NT2/D1 (cell line): ENCODE measurements around the gene DIPK2B.

Source experiments
- DNase-seq: peaks from one replicate; pipeline ENCODE4 v3.0.0-alpha.2; 2011; ENCODE audit warnings: low read depth, low spot score
- H3K27me3 ChIP-seq: 2 replicates; pipeline ENCODE4 v1.6.0; 2011; ENCODE audit warnings: mild to moderate bottlenecking; ENCODE audit not compliant: insufficient read length, insufficient read depth
- H3K36me3 ChIP-seq: 2 replicates; pipeline ENCODE4 v1.6.1; 2011; ENCODE audit warnings: mild to moderate bottlenecking, low read length, mixed read lengths; ENCODE audit not compliant: insufficient read depth, insufficient read length
- H3K4me1 ChIP-seq: 2 replicates; pipeline ENCODE4 v1.5.1; 2011; ENCODE audit not compliant: insufficient read depth, insufficient read length
- H3K4me3 ChIP-seq: 2 replicates; pipeline ENCODE4 v1.5.1; 2011; ENCODE audit warnings: low read depth; ENCODE audit not compliant: insufficient read length
- H3K9ac ChIP-seq: 2 replicates; pipeline ENCODE4 v1.6.0; 2011; ENCODE audit warnings: low read depth; ENCODE audit not compliant: insufficient read length
- H3K9me3 ChIP-seq: 2 replicates; pipeline ENCODE4 v1.5.1; 2011; ENCODE audit warnings: mild to moderate bottlenecking, low read length; ENCODE audit not compliant: insufficient read depth
- SUZ12 ChIP-seq: IDR thresholded peaks from 2 replicates; pipeline ENCODE4 v1.6.1; 2011; ENCODE audit not compliant: insufficient read length, insufficient read depth; ENCODE audit errors: extremely low read depth
- YY1 ChIP-seq: IDR thresholded peaks from 2 replicates; pipeline ENCODE4 v1.6.1; 2011; ENCODE audit not compliant: insufficient read length, insufficient read depth
- ZNF274 ChIP-seq: IDR thresholded peaks from 2 replicates; pipeline ENCODE4 v1.6.1; 2011; ENCODE audit warnings: mild to moderate bottlenecking, low read depth, low read length

DIPK2B gene

DNA sequence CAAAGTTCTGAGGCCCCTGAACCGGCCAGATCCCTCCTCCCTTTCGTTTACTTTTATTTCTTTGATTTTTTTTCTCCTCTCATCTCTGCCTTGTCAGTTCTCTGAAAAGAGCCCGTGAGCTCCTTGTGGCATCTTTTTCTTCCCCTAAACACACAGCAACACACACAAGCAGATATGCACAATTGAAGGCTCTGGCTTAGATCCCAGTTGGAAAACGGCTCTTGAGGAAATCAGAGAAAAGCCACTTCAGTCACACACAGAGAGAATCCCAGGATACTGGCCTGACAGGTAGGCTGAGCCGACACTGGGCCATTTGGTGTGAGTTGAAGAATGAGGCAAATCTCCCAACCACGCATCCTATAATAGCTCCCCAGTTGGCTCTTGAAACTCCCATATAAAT, 12.9 kb downstream of the DIPK2B start:
- H3K9ac ChIP-seq, result no peak overlapping the region
- H3K27me3 ChIP-seq, result no peaks in the 10 kb centered on the region
- no peak for DNase-seq
- TF ChIP-seq YY1, result no peak
- TF ChIP-seq ZNF274, result no peak
- no peak for TF ChIP-seq SUZ12
- no peaks in the 10 kb centered on the region for H3K9me3 ChIP-seq
- H3K36me3 ChIP-seq, result no peaks in the 10 kb centered on the region
- H3K4me1 ChIP-seq, result no peaks in the 10 kb centered on the region
- H3K4me3 ChIP-seq, result no peak overlapping the region

DNA sequence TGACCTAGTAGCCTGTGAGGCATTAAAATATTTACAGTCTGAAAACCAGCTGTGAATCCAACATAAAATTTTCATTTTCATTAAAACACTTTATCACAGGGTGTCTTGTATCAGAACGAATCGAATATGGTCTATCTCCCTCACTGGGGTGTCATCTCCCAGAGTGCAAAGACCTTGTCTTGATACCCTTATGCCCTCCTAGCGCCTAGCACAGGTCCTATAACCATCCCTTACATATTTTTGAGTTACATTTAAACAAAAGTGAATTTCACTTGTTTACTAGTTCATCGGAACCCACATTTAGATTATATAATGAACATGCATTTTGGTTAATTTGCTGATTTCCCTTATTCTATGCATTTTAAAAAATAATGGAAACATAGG, 14.0 kb downstream of the DIPK2B start:
- Histone ChIP-seq H3K36me3 (no peaks in the 10 kb centered on the region), H3K4me1 (no peaks in the 10 kb centered on the region), H3K4me3 (no peak overlapping the region), H3K9ac (no peak overlapping the region), H3K27me3 (no peaks in the 10 kb centered on the region), H3K9me3 (no peaks in the 10 kb centered on the region)
- DNase-seq, result no peak
- no peak for TF ChIP-seq YY1
- TF ChIP-seq ZNF274, result no peak
- TF ChIP-seq SUZ12, result no peak

DNA sequence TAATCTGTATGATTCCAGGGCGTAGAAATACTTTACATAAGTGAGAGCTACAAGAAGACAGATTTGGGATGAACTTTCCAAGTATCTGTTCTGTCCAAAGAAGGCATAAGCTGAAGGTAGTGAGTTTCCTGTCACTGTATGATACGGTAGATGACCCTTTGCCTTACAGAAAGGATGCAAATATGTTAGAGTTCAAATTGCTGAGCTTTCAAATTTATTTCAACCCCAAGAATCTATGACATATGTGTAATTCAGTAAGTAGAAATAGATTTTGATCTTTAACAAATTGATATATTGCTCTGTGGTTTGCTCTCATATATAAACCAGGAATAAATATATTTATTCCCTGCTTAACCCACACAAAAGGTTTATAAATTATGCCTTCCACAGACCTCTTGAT, 16.5 kb downstream of the DIPK2B start:
- Histone ChIP-seq H3K36me3 (no peaks in the 10 kb centered on the region), H3K4me3 (no peak overlapping the region), H3K27me3 (no peaks in the 10 kb centered on the region), H3K9me3 (peaks cover 4% of the 10 kb centered on the region; the same call in 1 of the 2 replicates), H3K9ac (no peak overlapping the region), H3K4me1 (no peaks in the 10 kb centered on the region)
- TF ChIP-seq SUZ12, result no peak
- no peak for TF ChIP-seq YY1
- no peak for TF ChIP-seq ZNF274
- no peak for DNase-seq

DNA sequence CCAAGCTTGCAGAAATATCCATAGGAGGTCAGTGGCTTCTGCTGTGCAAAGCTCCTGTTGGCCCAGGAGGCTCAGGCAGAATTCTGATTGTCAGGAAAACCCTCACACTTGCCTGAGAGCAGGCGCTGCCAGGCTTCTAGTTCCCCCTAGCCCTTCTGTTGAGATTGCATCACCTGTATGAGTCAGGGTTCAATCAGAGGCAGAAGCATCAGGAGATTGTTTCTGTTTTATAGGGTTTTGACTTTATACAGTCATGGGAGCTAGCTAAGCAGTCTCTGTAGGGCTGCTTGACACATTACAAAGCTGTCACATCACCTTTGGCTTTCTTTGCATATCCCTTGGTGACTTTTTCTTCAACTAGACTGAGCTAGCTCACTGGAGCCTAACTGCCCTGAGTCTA, 27.8 kb downstream of the DIPK2B start:
- no peaks in the 10 kb centered on the region for H3K27me3 ChIP-seq
- TF ChIP-seq YY1, result no peak
- TF ChIP-seq ZNF274, result no peak
- no peak for TF ChIP-seq SUZ12
- no peaks in the 10 kb centered on the region for H3K9me3 ChIP-seq
- no peak overlapping the region for H3K9ac ChIP-seq
- no peak for DNase-seq
- no peaks in the 10 kb centered on the region for H3K4me1 ChIP-seq
- no peaks in the 10 kb centered on the region for H3K36me3 ChIP-seq
- H3K4me3 ChIP-seq, result no peak overlapping the region

DNA sequence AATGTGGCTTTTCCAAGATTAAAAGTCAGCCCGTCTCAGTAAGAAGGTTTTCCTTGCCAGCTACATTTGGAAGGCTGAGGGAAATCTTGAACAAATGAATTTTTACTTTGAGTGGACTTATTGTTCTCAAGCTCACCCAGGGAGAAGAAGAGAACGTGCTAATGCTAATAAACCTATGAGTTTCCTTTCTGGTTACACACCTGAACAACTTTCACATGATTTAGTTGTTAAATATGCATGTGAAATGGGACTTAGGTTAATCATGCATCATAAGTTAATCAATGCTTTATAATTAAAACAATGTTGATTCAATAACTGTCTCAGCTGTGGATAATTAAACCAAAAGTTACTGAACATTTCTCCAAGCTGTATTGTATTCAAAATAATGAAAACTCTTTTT, 33.9 kb downstream of the DIPK2B start:
- no peaks in the 10 kb centered on the region for H3K9me3 ChIP-seq
- TF ChIP-seq ZNF274 (no peak), YY1 (no peak), SUZ12 (no peak)
- no peak overlapping the region for H3K9ac ChIP-seq

DNA sequence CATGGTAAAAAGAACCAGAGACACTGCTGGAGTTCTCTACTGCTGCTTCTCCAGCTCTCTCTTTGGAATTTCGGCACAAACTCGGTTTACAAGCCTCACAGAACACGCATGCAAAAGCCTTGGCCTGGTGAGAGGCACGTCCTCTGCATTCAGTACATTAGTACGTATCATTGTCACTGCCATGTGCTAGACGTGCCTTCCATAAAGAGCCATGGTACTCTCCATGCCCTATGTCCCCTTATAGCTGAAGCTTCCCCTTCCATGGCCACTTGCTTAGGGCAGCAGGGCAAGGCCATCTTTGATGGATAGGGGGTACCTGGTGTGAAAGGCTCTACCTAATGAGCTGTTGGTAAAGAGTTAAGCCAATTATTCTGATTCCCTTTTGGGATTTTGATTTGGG, 35.0 kb downstream of the DIPK2B start:
- TF ChIP-seq YY1, result no peak
- TF ChIP-seq ZNF274, result no peak
- no peak for TF ChIP-seq SUZ12
- H3K27me3 ChIP-seq, result no peaks in the 10 kb centered on the region
- no peak overlapping the region for H3K4me3 ChIP-seq
- no peak for DNase-seq
- no peaks in the 10 kb centered on the region for H3K9me3 ChIP-seq
- H3K36me3 ChIP-seq, result no peaks in the 10 kb centered on the region
- H3K9ac ChIP-seq, result no peak overlapping the region
- H3K4me1 ChIP-seq, result no peaks in the 10 kb centered on the region

More for the DNA sequence above, 33.9 kb downstream of the DIPK2B start:
- Histone ChIP-seq H3K4me1 (no peaks in the 10 kb centered on the region), H3K36me3 (no peaks in the 10 kb centered on the region), H3K4me3 (no peak overlapping the region), H3K27me3 (no peaks in the 10 kb centered on the region)
- DNase-seq, result no peak

DNA sequence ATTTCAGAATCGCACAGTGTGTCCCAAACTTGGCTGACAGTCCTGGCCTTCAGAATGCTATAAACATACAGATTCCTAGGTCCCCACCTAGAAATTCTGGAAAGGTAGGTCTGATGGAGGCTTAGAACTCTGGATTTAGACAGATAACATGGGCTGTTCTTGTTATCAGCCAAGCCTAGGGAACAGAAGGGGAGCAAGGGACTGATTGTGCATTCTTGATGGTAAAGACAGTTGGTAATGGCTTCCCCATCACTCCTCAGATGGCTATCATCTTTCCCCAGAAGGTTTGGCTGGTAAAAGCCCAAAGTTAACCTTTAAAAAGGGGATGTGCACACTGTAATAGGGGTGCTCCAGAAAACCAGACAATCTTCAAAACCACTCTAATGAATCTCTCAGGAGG, 35.7 kb downstream of the DIPK2B start:
- no peak for DNase-seq
- Histone ChIP-seq H3K36me3 (no peaks in the 10 kb centered on the region), H3K9ac (no peak overlapping the region), H3K27me3 (no peaks in the 10 kb centered on the region), H3K4me3 (no peak overlapping the region), H3K4me1 (no peaks in the 10 kb centered on the region), H3K9me3 (no peaks in the 10 kb centered on the region)
- no peak for TF ChIP-seq ZNF274
- no peak for TF ChIP-seq SUZ12
- TF ChIP-seq YY1, result no peak
